Activated CD8-positive, alpha-beta memory T cell treated with anti-CD3 and anti-CD28 coated beads, Interleukin-2, amount 50 U/mL, for 1 hour (primary cell): Measurements from ENCODE around the gene SLC12A5.

Experiments
- DNase-seq: peaks from one replicate; pipeline ENCODE4 v3.0.0-alpha.2; 2020; ENCODE audit errors: extremely low read depth

The SLC12A5 gene

DNA sequence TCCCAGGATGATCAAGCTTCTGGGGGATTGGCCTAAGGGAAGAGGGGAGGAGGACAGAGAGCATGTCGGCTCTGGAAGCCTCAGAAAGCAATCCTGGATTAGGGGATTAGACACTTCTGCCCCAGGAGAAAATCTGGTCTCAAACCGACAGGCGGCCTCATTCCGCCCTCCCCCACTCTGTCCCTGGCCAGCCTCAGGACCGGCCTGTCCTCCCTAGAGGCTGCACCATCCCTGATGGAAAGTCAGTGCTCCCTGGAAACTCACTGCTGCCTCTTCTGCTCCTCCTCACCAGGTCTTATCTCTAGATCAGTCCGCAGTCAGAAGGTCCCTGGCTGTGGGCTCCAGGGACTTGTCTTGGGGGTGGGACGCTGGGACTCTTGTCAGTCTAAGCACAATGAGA is 905 bp upstream of the SLC12A5 start:
- no peak for DNase-seq

GRCh38 chr20:46030284-46031013 is 1.4 kb downstream of the SLC12A5 start:
- no peak for DNase-seq

- no peak for DNase-seq
These were observed 2.1 kb downstream of the SLC12A5 start for GRCh38 chr20:46031014-46031569.

- no peak for DNase-seq
These were observed 2.8 kb downstream of the SLC12A5 start for GRCh38 chr20:46031701-46032254.

- DNase-seq, result no peak
These were observed 5.0 kb downstream of the SLC12A5 start for GRCh38 chr20:46034039-46034438.

- DNase-seq, result no peak
These were observed 6.2 kb downstream of the SLC12A5 start for GRCh38 chr20:46035253-46035652.

- DNase-seq, result no peak
These were observed 6.7 kb downstream of the SLC12A5 start for GRCh38 chr20:46035713-46036112.

- DNase-seq, result no peak
These were observed 7.4 kb downstream of the SLC12A5 start for GRCh38 chr20:46036370-46036769.

GRCh38 chr20:46037036-46037435 is 8.0 kb downstream of the SLC12A5 start:
- DNase-seq, result no peak

DNA sequence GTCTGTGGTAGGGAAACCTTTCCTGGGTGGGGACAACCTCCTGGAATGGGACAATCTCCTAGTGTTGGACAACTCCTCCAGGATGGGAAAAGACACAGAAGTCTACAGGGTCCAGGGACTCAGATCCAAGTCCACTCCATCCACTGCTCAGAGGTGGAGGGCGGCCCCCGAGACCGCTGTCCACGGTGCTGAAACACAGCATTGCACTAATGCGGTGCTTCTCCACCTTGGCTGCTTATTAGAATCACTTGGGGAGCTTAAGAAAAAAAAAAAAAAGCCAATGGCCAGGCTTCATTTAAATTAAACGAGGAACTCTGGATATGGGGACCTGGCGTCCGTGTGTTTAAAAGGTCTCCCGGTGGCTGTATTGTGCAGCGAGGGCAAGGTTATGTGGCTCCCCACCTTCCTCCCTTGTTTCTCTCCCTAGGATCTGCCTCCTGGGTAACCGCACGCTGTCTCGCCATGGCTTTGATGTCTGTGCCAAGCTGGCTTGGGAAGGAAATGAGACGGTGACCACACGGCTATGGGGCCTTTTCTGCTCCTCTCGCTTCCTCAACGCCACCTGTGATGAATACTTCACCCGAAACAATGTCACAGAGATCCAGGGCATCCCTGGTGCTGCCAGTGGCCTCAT is 12.0 kb downstream of the SLC12A5 start:
- no peak for DNase-seq

GRCh38 chr20:46043556-46043955 is 14.5 kb downstream of the SLC12A5 start:
- no peak for DNase-seq

- no peak for DNase-seq
These were observed 15.9 kb downstream of the SLC12A5 start for GRCh38 chr20:46044896-46045295.

GRCh38 chr20:46046588-46047310 is 17.7 kb downstream of the SLC12A5 start:
- no peak for DNase-seq

- no peak for DNase-seq
These were observed 18.8 kb downstream of the SLC12A5 start for GRCh38 chr20:46047821-46048220.

- no peak for DNase-seq
These were observed 20.2 kb downstream of the SLC12A5 start for GRCh38 chr20:46049190-46049589.

DNA sequence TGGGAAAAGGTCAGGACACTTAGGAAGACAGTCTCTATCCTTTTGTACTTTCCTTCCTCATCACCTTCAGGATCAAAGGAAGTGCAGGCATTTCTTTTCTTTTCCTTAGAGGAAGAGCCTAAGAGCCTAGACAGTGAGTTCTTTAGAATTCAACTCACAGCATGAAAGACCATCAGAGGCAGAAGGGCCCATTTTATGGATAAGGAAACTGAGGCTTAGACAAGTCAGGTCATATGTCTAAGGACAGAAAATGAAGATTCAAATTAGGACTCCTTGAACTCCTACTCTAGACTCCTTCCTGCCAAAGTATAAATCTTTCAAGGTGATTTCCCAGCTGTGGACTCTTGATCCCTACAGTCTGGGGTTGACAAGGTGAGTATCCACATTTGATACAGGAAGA is 20.8 kb downstream of the SLC12A5 start:
- DNase-seq, result no peak

DNA sequence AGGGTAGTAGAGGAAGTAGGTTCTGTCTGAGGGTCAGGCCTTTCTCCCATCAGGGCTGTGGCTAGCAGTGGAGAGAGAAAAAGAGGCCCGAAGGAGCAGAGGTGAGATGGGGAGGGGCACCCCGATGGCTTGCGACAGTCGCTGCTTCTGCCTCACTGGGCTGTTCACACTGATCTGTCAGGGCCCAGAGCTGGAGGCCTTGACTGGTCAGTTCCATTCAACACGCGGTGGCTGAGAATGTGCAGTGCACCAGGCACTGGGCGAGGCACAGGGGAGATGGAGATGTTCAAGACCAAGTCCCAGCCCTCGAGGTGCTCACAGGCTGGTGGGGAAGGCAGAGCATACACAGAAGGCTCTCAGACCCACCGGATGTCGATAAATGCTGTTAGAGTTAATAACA is 21.4 kb downstream of the SLC12A5 start:
- DNase-seq, result no peak

- DNase-seq, result no peak
These were observed 21.9 kb downstream of the SLC12A5 start for GRCh38 chr20:46050885-46051284.

GRCh38 chr20:46051556-46052308 is 22.7 kb downstream of the SLC12A5 start:
- no peak for DNase-seq

- no peak for DNase-seq
These were observed 24.4 kb downstream of the SLC12A5 start for GRCh38 chr20:46053416-46053815.

DNA sequence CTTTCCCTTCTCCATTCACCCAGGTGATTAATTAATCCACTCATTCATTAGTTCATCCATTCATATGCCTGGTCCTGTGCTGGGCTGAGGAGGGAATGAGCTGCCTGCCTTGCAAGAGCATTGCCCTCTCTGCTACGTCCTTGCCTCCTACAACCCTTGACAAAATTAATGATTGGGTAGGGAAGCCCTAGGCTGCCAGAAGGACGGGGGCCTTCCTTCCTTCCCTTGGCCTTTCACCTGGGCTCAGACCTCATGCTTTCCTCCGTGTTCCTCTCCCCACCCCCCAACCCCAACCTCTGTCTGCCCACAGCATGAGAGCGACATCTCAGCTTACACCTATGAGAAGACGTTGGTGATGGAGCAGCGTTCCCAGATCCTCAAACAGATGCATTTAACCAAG is 25.6 kb downstream of the SLC12A5 start:
- no peak for DNase-seq

GRCh38 chr20:46055269-46055668 is 26.3 kb downstream of the SLC12A5 start:
- DNase-seq, result no peak
